HG03159 (cell line): Measurements from ENCODE around the gene CFAP58.

Experiments used
- ATAC-seq: cut with Tn5 transposase; IDR thresholded peaks from one replicate; pipeline ENCODE4 v1.9.1; 2021; ENCODE audit warnings: mild to moderate bottlenecking, moderate library complexity; ENCODE audit not compliant: unreplicated experiment

Gene CFAP58

DNA sequence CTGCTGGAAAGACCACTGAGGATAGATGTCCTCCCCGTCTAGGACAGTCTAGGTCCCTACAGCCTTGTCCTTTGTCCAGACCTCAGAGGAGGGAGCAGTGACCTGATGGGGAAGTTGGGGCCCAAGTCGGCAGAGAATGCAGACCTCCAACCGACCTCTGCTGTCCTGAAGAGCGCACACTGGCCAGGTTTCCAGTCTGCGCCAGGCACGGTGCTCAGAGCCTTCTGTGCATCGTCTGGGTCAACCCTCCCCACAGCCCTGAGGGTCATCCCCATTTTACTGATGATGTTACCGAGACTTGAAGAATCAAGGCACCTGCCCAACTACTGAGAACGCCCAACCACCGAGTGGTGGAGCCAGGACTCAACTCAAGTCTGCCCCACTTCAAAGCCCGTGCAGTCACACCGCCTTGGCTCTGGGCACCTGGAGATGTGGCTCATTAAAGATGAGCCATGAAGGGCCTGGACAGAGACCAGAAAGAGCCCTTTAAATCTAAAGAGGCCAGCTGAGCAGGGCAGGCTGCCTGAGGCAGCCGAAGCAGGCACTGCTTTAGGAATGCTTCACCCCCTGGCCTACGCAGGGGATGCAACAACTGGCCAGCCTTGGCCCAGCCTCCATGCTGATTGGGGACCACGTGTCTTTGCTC lies 19.8 kb upstream of the CFAP58 start:
- no peak for ATAC-seq

DNA sequence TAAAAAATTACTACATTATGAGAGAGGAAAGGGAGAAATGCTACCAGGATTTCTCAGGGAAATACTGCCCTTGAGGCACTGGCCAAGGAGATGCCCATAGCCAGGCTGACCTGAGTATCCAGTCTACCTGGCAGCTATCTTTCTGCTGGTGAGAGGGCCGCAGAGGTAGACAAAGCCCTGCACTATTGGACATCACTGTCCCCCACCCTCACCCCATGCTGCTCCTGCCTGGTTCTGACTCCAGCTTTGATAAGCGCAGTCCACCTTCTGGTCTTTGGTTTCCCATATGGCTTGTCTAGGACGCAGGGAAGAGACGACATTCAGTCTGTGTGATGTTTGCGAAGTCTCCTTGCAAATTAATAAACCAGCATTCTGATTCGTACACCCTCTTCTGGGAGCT lies 19.1 kb upstream of the CFAP58 start:
- ATAC-seq = no peak

- no peak for ATAC-seq
These were observed 18.5 kb upstream of the CFAP58 start for GRCh38 chr10:104334965-104335650.

GRCh38 chr10:104336821-104337467 lies 16.7 kb upstream of the CFAP58 start:
- peak; percentile 32 for ATAC-seq

DNA sequence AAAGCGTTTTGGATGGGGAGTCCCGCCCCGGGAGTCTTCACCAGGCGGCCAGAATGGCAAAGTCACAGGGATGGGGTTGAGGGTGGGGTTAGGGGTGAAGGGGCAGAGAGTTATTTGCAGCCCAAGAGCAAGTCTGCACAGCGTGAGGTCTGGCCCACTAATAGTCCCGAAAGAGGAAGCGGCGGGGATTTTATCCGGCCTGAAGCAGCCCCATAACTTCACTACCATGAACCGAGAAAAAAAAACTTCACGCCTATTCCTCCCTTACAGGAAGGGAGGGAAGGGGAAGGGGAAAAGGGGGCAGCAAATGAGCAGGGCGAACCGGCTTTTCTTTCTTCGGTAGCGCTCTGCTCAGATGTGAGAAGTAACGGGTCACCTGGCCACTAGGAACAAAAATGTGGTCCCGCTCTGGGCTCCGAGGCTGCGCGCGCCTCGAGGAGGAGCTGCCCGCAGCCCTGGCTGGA lies 16.1 kb upstream of the CFAP58 start:
- peak; percentile 52 for ATAC-seq

DNA sequence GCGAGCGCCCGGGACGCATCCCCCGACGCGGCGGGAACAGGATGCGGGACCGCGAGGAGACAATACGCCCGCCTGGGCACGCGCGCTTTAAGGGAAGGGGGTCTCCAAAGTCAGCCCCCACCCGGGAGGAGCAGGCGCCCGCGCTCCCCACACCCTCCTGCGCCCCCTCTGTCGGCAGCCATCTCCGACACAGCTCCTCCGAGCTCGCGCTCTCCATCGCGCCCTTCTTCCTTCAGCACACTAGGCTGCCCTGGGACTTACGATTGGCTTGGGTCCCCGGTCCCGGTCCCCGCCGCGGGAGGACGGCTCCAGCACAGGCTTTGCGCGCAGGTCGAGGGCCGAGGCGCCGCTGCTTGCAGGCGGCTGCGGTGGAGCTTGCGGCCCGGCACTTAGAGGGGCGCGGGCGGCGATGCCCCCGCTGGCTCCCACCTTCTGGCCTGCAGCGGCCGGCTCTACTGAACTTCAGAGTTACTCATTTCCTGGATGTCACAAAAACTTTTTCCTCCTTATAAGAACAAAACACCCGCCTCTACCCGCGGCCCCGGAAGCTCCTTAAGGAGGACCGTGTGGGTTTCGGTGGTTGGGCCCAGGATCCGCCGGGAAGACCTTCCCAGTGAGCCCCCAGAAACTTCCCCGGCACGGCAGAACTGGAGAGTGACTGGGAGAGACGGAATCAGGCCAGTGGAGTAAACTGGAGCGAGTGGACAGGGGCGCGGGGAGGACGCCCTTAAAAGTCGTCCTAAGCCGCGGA lies 15.5 kb upstream of the CFAP58 start, which contains the start of gene ITPRIP:
TSS of gene ITPRIP (minus strand) at position 481 of the 751 bp plus-strand sequence. CDS start 22,414 bp downstream, outside the sequence.
- ATAC-seq = peak; percentile 71

DNA sequence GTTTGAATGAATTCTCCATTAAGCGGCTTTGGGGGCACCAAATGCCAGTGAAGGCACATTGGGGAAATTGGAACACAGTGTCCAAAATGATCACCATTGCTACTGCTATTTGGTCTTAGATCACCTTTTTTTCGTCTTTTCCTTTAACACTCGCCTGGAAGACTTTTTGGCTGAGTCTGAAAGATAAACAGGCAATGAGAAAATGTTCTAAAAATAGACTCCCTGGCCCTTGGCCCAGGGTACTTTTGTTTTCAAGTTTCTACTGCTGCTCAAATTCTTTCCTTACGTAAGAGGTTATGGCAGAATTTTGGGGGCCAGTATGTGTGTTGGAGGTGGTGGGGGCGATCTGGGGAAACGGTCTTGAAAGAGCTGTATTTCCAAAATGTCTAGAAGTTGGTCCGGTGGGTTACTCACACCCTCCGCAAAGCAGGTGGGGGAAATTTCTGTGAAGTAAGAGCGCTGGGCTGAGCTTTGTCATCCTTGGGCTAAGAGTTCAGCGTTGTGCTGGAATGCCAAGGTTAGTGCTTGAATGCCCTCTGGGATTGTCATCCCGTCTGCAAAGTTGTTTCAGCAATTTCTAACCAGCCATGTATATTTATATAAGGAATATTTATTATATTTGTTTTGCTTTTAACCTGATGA lies 14.0 kb upstream of the CFAP58 start:
- no peak for ATAC-seq

DNA sequence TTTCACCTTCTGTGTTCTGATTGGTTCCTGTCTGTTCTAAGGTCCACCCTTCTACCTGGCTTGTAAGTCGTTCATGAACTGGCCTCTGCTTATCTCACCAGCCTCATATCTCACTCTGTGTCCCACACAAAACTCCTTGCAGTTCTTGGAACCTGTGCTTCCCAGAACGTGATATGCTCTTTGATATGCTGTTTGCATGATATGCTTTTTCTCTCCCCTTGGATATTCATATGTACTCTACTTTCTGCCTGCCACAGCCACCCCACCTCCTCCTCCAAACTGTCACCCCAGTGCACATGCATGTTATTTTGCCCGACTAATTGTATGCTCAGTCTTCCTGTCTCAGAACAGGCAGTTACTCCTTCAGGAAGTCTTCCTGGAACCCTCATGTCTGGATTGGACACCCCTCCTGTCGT lies 13.5 kb upstream of the CFAP58 start:
- no peak for ATAC-seq

DNA sequence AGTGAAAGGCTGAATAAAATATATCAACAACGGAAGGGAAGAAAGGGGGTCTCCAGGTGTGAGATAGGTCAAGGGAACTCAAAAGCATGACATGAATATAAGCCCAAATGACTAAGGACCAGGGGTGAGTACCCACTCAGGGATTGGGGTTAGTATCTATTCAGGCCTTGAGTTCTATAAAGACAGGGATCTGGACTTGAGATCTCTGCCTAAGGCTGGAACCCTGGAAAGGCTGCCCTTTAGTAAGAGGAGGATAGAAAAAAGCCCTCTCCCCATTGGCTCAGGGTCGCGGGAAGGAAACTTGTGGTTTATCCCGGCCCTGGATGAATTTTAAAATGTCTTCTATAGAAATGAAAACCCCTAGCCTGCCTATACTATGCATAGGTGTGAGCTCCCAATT lies 13.0 kb upstream of the CFAP58 start:
- ATAC-seq = no peak

DNA sequence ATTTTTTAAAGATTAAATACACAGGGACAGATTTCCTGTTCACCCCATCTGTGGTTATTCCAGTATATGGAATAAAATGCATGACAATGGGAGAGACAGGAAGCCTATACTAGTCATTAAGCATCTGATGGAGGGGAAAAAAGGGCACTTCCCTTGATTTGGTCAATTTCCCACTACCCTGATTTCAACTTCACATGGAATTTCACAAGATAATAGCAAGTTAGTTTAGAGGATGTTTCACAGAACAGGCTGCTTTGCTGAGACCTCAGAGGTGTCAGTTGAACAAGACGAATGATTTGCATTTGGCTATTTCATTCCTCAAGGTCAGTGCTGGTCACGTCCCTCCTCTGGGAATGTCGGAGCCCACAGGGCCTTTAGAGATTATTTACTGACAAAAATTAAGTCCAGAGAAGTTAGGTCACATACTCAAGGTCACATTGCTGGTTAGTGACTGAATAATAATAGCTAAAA lies 10.7 kb upstream of the CFAP58 start:
- ATAC-seq = no peak

DNA sequence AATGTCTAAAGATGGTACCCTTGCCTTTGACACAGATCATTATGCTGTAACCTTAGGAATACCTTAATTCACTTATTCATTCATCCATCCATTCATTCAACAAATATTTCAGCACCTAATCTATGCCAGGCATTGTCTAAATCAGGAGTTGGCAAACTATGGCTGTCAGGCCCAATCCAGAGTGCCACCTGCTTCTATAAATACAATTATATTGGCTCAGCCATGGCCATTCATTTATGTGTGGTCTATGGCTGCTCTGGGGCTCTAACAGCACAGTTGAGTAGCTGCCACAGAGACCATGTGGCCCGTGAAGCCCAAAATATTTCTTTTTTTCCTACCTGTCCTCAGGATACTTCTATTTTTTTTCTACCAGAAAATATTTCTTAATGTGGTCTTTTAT lies 9.4 kb upstream of the CFAP58 start:
- no peak for ATAC-seq

- ATAC-seq = no peak
These were observed 8.1 kb upstream of the CFAP58 start for GRCh38 chr10:104345515-104345914.

- ATAC-seq = no peak
These were observed 7.7 kb upstream of the CFAP58 start for GRCh38 chr10:104345941-104346340.

DNA sequence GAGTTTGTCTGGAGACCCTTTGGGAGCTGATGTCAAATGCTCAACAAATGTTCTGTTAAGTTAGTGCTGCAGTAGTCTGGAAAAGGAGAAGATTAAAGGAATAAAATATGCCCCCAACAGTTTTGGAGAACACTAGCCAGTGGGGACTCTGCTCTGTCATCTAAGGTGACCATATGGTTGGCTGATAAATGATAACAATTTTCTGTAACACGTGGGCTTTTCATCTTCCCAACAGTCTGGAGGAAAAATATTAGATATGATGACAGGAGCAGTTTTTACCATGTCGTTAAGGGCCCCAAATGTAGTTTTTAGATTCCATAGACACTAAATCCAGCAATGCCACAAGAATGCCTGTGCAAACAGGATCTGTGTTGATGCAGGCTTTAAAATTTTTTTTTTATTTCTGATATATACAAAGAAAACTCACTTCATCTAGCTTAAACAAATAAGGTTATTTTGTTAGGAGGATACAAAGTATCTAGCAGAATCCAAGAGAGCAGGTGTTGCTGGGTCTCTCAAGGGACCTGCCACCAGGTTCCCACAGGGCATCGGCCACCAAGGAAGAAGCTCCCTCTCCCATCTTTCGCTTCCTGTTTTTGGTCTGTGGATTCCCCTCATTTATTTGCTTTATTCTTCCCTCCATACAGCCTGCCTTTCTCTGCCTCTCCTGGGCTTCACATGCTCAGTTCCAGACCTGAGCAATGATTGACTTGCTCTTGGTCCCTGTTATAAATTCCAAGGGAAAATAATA lies 6.2 kb upstream of the CFAP58 start:
- ATAC-seq = no peak

GRCh38 chr10:104348601-104349000 lies 5.0 kb upstream of the CFAP58 start:
- no peak for ATAC-seq

GRCh38 chr10:104349623-104350126 lies 4.0 kb upstream of the CFAP58 start:
- ATAC-seq = peak; percentile 67

GRCh38 chr10:104350127-104350635 lies 3.5 kb upstream of the CFAP58 start:
- peak; percentile 45 for ATAC-seq

DNA sequence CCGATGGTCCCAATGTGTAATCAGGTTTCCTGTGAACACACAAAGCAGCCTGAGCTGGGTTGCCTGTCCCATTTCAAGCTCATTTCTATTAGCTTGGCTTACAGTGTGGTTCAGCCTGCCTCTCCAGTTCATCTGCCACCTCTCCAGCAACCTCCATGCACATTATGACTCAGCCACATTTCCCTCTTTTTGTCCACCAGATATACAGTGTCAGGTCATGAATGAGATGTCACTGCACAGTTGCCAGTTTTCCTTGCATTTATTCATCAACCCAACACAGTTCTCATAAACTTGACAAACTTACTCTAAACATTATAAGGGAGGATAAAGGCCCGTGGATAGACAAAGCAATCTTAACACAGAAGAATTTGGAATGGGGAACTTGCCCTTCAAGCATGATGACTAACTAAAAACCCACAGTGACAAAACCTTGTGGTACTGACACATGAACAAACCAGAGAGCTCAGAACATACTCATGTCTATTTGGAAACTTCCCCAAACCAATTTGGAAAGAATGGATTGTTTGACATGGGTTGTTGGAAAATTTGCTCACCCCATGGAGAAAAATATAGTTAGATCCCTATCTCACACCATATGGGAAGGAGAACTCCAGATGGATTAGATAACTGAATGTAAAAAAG lies 2.5 kb upstream of the CFAP58 start:
- ATAC-seq = no peak

- peak; percentile 18 for ATAC-seq
These were observed 1.7 kb upstream of the CFAP58 start for GRCh38 chr10:104351919-104352318.
